Activated CD4-positive, alpha-beta T cell treated with anti-CD3 and anti-CD28 coated beads, Interleukin-10, Interleukin-2, amounts not matched to agents 100 ng/mL and 50 ng/mL, durations not matched to agents 16 hours and 8 hours (primary cell): ENCODE data around the gene PARD3B.

Source experiments
- DNase-seq: peaks from one replicate; pipeline ENCODE4 v3.0.0-alpha.2; 2020

The PARD3B gene

DNA sequence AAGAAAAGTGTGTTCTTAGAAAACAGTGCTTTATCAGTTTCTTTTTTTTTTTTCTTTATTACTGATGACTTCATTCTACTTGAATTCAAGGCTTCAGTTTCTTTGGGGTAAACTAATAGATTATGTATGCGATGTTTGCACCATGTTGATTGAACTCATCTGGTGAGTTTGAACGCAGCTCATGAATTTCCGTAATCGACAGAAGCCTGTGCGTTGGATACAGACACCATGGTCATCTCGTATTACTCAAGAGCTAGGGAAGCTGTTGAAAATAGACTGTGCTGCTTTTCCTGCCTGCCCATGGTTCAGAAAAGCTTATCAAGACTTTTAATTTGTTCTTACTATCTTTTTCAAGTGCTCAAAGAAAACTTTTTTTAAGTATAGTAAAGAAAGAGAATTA lies 951.5 kb downstream of the PARD3B start:
- DNase-seq: no peak

DNA sequence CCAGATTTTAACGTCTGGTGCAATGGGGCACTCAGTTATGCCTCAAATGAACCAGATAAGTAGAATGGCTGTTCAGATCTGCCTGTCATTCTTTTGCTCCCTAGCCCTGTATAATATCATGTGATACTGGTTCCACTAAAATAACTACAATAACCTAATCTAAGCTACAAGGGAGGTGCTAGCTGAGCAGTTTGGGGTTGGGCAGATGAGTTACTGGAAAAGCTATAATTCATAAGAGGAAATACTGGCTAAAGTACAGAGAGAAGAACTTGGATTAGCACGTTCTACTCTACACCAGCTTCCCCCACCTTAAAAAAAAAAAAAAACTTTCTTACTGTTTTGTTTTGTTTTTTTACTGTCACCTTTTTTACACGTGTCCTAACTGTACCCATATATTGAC lies 953.7 kb downstream of the PARD3B start:
- DNase-seq: no peak

DNA sequence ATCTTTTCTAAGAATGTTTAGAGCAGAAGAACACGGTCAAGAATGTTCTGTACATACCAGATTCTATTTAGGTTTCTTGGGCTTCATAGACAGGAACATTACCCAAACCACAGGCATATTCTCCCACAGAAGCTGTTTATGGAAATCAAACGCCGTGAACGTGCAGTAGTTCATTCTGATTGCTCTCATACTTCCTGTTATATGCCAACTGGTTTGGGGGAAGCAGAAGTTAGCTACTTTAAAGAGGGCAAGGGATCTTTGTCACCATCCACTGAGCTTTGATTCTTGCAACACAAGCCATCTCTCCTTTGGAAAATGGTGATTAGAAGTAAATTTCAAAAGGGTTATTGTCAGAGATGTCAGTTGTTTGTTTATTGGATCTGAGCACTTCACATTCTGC lies 954.8 kb downstream of the PARD3B start:
- DNase-seq: no peak

DNA sequence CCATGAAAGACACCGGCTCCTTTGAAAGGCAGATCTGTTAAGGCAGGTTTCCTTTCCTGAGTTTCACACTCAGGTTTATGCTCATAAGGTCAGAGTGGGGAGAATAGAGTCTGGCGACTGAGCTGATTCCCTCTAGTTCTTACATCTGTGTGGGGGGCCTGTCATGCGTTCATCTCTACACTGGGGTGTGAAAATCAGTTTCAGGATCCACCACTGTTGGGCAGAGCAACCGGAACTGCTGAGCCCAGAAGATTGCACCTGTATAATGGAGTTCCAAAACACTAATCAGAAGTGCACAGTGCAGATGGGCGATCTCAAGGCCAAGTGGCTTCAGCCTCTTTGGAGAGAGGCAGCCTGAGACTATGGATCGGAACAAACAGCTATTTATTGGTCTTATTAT lies 955.7 kb downstream of the PARD3B start:
- no peak for DNase-seq

DNA sequence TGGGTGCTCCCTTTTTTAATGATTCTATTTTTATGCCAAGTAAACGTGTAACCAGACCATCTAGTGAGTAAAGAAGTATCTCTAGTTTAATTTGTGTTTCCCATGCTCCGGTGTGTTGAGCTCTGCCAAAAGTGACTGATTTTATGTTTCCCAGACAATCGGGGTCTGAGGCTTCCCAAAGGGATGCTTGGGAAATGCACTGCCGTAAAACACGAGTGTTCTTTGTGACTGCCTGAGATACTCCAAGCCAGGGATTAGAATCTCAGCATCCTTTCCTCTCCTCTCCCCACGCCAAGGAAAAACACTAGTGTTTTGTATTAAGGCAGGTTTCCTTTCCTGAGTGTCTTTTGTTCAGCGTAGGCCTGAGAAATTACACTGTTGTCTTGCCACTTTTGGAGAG lies 956.6 kb downstream of the PARD3B start:
- DNase-seq: no peak

DNA sequence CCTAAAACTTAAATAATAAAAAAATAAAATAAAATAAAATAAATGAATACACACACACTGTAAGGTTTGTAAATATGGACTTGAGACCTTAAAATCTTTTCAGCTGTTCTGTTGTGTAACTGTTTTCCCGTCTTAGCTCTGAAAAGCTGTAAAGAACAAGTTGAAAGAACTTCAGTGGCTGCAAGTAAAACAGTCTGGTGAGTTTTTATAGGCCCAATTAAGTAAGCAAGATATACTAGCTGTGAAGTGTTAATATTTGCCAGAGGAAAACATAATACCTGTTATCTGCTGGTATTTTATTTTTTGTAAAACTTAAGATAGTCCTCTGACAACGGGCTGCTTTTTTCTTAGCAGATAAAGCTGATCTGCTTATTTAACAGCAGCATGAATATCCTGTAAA lies 960.1 kb downstream of the PARD3B start:
- DNase-seq: no peak

DNA sequence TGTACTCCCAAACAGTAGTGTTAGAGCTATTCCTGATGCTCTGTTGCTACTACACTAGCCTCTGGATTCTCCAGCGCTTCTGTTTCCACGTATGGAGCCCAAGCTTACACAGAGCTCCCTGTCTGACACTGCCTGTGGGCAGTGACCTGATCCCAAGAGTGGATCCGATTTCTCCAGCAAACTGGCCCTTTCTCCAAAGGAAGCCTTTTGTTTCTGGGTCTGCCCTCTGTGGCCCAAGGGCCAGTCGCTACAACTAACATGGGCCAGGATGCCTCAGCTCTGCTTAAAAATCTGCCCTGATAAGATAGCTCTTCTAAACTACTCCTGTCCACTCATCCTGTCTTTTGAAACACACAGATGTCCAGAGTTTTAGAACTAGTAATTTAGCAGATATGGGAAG lies 964.4 kb downstream of the PARD3B start:
- no peak for DNase-seq

DNA sequence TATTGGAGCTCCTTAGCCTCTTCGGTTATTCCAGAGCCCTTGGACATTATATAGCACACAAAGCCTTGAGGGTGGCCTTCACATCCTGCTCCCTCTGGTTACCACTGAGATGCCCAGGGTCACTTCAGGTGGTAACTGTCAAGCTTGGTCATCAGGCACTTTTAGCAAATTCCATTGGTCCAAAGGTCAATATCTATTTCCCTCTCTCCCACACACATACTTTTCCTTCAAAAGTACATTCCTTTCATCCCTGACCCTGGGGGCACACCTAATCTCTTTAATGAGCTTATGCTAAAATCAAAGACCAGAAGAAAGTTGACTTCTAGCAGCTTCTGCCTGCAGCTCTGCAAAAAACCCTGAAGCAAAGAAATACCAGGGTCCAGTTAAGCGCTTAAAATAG lies 965.1 kb downstream of the PARD3B start:
- no peak for DNase-seq

DNA sequence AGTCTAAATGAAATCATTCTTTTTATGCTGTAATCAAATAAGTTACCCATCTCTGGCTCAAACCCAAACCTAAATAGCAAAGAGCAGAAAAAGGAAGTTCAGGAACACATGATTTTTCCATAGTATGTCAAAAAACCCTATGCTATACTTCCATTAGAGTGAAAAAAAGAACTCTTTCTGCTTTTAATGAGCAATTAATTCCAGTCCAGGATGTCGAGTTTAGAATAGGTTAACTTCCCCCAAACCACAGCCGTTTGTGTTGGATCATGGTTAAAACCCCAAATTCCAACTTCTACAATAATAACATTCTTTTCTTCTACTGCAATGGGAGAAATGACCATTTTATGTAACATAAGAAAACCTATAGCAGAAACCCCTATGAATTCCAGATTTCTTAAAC lies 965.9 kb downstream of the PARD3B start:
- DNase-seq: no peak

DNA sequence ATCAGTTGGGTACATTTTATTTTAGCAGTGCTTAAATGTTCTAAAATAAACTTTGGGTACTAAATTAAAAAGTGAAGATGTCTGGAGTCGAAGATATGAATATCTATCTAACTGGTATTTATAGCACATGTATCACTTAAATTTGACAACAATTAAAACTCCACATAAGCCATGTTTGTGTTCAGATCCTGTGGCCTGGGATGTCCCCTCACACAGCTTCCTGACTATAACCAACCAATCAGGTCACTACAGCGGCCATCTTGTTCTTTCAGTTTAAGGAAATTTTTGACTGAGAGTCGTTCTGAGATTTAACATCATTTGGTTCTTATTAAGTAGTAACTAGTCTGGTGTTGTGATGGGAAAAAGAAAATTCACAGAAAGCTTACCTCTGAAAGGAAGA lies 966.4 kb downstream of the PARD3B start:
- no peak for DNase-seq

DNA sequence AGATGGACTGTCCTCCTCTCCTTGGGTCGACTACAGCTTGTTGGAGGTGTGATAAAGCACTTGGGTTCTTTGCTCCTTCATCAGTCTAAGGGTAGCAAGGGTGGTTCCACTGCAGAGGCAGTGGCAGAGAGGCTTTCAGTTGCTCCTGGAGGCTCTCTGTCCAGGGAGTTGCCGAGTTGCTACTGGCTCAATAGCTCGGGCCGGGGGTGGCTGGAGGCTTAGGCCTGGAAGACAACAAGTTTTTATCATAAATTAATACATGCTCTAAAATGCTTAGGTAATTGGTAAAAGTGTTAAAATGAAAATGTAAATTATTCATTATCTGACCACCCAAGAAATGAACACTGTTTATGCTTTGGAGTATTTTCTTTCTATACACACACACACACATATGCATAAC lies 975.0 kb downstream of the PARD3B start:
- DNase-seq: no peak

DNA sequence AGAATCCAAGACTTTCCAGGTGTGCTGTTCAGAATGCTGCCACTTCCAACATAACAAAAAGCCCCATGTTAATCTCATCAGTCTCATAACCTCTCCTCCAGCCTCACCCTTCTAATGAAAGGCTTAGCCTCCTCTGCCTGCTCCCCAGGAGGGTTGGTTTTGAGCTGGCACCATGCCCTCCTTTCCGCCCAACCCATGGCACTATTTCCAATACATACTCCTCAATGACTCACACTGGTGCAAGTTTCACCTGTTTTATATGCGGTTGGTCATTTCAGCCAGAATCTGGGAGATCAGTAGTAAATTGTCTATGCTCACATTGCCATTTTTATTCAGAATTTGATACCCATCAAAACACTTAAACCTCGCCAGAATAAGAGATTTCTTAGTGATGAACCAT lies 979.4 kb downstream of the PARD3B start:
- DNase-seq: no peak

DNA sequence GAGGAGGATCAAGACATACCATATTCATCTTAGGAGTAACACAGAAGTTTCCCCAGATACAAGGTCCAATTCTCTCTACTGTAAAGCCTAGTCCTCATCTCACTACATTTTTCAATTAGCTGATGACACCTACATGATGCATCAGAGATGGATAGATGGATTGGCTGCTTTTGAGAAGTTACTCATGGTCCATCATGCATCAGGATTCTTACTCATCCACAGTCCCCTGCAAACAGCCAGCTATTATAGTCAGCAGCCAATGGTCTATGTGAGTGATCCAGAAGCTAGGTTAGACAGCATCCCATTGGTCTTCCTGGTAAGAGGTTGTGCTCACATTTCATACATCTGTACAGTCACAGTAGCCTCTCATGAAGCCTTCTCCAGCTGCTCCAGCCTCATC lies 982.5 kb downstream of the PARD3B start:
- no peak for DNase-seq

DNA sequence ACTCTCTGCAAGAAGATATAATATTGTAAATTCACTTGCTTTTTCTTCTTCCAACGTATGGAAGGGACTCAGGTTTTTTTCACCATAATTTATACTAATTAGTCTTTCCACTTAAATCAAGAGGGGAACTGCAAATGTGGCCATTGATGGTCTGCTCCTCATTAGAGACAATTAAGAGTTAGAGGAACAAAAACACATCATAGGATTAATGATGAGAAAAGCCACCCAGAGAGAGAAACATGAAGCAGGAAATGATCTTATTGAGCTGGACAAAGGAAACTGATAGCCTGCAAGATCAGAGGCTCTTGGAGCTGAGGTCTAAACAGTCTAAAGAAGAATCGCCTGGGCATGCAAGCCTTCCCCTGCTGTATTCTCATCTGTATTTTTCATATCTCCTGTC lies 985.8 kb downstream of the PARD3B start:
- no peak for DNase-seq

DNA sequence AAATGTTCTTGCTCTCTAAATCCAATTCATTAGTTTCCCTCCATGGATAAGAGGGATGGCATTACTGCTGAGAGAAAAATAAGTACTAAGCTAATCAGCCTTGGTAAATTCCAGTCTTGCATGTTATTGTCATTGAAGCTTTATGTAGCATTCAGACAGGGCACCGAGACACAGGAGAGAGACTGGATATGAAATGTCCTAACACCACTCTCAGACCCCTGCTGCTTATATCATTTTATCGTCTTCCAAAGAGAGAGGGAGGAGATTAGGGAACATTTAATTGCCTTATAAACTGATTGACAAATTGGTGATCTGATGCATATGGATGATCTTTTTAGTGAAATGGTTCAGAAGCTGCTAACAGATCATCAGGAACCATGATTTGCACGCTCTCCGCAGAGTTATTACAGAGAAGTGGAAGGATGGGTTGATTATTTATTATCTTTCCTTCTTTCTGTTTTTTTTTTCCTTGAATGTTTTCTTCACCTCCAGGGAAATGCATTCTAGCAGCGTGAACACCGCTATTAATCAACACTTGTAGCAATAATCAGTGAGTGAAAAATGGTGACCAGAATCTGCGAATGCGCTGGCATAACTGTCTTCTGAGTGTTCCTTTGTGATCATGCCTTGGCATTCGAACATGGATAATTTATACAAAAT lies 986.3 kb downstream of the PARD3B start:
- DNase-seq: no peak

DNA sequence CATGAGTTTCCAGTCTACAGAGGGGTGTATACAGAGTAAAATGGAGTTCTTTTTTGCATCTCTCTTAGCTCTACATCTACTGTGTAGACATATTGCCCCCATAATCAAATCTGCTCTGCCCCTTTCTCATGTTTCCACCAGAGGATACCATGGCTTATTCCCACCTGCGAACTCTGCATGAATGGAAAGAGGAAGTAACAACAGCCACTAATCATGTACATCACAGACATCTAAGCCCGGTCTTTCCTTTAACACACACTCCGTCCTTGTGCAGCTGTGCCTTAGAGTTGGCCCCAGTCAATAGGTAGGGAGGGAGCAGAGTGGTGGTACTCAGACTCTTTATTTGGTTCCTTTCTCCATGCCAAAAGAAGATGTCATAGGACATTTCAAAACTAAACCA lies 989.7 kb downstream of the PARD3B start:
- DNase-seq: no peak

DNA sequence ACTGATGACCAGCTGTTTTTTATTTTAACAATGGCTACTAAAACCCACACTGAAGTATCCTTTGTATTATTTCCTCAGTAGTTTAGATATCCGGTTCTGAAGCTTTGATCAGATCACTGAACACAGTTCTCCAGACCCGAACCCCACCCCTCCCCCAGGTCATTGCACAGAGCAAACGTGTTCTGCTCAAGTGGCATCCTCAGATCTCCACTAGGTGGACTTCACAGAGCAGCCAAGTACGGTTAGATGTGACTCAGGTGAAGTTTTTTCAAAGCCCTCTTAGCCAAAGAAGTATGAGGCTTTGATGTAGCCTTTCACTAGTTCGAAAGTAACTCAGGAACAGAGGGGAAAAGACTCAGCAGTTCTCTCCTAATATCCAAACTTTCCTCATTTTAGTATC lies 994.3 kb downstream of the PARD3B start:
- DNase-seq: no peak

DNA sequence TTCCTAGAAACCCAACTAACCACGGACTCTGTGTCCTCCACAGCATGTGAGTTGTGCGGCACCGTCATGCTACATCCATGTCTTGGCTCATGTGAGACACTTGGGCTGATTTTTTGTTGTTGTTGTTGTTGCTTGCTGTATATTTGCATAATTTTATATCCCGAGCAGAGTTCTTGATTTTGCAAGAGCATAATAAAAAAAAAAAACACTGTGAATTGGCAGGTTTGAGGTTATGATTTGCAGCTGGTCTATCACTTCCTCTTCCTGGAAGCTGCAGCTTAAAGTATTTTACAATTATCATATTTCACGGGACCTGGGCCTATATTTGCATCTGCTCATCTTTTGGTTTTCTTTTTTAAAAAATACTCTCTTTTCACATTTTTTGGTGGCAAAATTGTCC lies 994.8 kb downstream of the PARD3B start:
- no peak for DNase-seq

DNA sequence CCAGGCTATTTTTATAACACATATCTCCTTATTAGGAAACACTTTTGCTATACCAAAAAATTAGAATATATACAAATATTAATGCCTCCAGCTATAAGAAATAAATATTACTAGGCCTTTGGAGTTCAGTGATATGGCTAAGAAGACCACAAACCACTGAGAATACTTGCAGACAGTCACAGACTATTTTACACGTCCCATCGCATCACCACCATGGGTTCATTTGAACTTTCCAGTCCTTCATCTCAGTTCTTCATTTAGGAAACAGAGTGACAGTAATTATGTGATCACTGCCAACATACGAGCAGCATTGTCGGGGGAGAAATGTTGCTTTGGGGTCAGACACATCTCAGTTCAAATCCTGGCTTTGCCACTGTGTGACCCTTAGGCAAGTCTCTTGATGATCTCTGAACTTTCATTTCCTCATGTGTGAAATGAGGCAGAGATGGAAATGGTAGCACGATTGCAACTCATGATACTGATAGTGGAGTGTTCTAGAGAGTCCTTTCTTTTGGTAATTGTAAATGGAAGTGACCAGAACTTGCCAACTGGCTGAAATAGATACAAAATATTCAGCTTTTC lies 998.1 kb downstream of the PARD3B start:
- no peak for DNase-seq

DNA sequence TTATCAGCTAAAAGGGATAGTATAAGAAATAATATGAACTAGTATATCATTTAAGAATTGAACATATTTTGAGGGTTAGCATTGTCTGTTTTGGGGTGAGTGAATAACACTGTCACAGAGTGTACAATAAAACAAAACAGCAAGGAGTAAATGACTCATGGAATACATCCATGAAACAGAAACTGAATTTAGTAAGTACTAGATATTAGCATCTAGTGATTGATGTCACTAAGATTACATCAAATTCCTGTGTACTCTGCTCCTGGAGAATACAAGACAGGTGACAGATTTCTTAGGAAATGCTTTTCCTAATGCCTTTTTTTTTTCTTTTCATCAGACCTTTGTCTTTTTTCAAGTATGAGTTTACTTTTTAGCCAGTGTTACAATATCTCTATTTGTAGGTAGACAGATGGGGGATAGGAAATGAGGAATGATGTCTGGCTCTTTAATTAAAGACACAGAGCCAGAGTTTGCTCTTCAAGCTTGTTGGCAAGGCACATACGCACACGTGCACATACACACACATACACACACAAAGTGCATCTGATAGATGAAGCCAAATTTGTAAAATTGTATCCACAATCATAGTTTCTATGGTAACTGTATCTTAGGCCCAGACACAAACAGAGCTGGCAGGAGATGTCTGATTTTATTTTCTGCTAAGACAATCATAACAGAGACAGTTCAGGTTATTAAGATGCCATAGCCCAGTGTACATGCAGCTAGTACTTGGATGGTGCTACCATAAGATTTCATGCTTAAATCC lies 998.8 kb downstream of the PARD3B start:
- DNase-seq: no peak

DNA sequence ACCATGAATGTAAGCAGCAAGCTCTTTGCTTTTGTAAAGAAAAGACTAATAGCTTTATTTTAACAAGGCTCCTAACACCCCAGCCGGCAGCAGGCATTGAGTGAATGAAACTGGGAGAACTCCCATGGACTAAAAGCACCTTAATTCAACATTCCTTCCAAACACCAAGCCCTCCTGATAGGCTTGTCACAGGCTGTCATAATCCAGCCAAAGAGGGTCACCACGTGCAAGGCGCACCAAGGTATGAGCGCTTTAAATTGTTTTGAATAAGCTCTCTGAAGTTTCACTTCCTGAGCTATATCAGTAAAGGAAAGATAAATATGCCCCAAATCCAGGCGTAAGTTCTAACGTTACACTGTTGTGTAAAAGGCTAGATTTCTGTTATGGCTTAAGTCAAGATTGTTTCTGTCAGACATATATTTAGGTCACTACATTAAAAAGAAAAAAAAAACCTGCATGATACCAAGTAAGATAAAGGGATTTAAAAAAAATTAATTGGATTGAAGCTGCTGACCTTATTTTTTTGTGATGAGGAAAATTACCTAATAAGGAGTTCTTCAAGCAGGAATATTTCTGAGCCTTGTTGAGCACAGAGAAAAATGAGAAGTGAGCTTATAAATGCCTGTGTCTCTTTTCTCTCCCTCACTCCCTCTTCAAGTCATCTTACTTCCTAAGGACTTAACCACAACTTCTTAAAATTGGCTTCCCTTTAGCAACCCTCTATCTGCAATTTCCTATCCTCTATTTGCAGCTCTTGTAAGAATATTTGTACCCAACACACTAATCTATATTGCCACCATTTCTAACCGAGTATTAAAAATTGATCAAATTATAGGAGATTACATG lies 1000.9 kb downstream of the PARD3B start:
- no peak for DNase-seq

DNA sequence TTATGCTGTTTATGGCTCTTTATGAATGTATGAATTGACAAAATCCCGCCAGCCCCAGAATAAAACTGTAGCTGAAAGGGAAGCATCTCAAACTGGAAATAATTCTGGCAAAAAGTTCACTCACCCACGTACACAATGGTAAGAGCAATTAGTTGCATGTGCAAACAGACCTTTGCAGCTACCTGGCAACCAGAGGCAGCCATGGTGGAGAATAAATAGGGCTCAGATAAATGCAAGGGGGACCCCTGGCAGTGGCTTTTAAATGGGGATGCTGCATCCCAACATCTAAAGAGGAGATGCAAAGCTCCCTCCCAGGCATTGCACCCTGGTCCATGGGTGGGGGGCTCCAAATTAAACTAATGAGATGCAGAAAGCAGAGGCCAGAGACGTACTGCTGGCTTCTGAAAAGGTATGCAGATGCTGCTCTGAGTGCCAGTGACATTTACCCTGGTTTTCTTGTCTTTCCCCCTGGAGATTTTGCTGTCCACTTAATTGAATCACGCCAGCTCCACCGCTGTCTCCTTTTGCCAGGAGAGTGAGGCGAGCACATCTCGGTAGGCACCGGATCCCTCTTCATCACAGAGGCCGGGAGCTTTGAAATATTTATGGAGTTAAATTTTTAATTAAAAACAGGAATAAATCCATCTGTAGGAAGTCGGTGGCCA lies 1010.4 kb downstream of the PARD3B start:
- no peak for DNase-seq

DNA sequence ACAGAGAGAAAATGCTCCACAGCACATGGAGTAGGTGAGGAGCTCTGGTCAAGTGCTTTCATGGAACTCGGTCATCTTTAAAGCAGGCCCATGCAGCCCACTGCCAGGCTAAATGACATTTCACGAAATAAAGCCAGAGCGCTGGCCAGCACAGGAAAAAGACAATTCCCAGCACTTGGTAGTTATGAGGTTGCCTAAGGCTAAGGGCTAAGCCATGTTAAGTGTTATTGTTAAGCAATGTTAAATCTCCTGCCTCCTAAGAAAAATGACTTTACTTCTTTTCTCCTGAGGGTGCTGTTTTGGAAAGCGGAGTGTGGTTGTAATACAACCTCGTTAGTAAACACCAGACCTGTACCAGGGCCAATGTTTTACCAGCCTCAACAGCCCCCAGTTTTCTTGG lies 1011.1 kb downstream of the PARD3B start:
- no peak for DNase-seq
